B cell (primary cell): ENCODE results near the gene MAP3K21. TPM values are rescaled to one million over a fixed set of nuclear protein-coding genes. Genes with fewer than 3 reads are reported as not detected.
A peak's percentile ranks its signal among the peaks of the same experiment; 100 is the strongest.

Experiments
- ATAC-seq: fragments of 200-7000 bp; cut with Tn5 transposase; one replicate; pipeline ENCODE4 v1.10.0; 2021; ENCODE audit warnings: low read depth, mild to moderate bottlenecking, moderate number of reproducible peaks, moderate library complexity
- CTCF ChIA-PET: fragments of 350-600 bp; sonication (Branson Sonifier 250); formaldehyde crosslinking; loops from one replicate; lab custom pipeline; 2021; ENCODE audit warnings: antibody characterized with exemption, inconsistent platforms; lab: Charles Lee
- POLR2A ChIA-PET: fragments of 350-600 bp; sonication (Branson Sonifier 250); formaldehyde crosslinking; loops from one replicate; lab custom pipeline; 2021; ENCODE audit warnings: antibody characterized with exemption; lab: Charles Lee
- DNase-seq: peaks from one replicate; pipeline ENCODE4 v3.0.0; 2013
- H2AFZ ChIP-seq: 2 replicates; pipeline ENCODE4 v1.6.1; 2012; ENCODE audit warnings: mild to moderate bottlenecking, low read depth, low read length; ENCODE audit not compliant: insufficient read depth, poor library complexity, severe bottlenecking
- H3K27ac ChIP-seq, 2 donors: 1 replicate in 1 of 2; 2 replicates in 1 of 2; pipeline ENCODE4 v1.5.1; 2012 to 2013; ENCODE audit warnings: low read length in 2 of 2, mild to moderate bottlenecking in 2 of 2, moderate library complexity in 1 of 2
- H3K27me3 ChIP-seq, 4 experiments: fragments of 200-600 bp in 1 of 4; sonication (generic) in 1 of 4; replicated peaks in 1 of 4; 1 replicate in 2 of 4; 2 replicates in 2 of 4; pipeline versions ENCODE4 v1.6.1 to v1.7.0; 2013 to 2016; ENCODE audit warnings: low read length in 3 of 4, mild to moderate bottlenecking in 2 of 4, mixed read lengths in 1 of 4, moderate library complexity in 1 of 4; ENCODE audit not compliant: insufficient read depth in 4 of 4, control insufficient read depth in 3 of 4; ENCODE audit errors: control extremely low read depth in 1 of 4
- H3K36me3 ChIP-seq, 2 experiments: replicated peaks in 1 of 2; 1 replicate in 1 of 2; 2 replicates in 1 of 2; pipeline versions ENCODE4 v1.6.1 to v1.7.1; 2013; ENCODE audit warnings: low read length in 1 of 2; ENCODE audit not compliant: insufficient read depth in 2 of 2, control insufficient read depth in 1 of 2; ENCODE audit errors: control extremely low read depth in 1 of 2, extremely low read depth in 1 of 2
- H3K4me1 ChIP-seq, 2 donors: fragments of 200-600 bp in 1 of 2; sonication (generic) in 1 of 2; 1 replicate in 1 of 2; 2 replicates in 1 of 2; pipeline versions ENCODE4 v1.5.1 to v1.6.1; 2013 to 2017; ENCODE audit warnings: low read length in 2 of 2; ENCODE audit not compliant: control insufficient read depth in 2 of 2, insufficient read depth in 2 of 2
- H3K4me2 ChIP-seq: replicated peaks from 2 replicates; pipeline ENCODE3; 2012; ENCODE audit warnings: mild to moderate bottlenecking, low read depth, low read length; ENCODE audit not compliant: poor library complexity, severe bottlenecking
- H3K4me3 ChIP-seq, 5 experiments: fragments of 200-600 bp in 1 of 5; sonication (generic) in 1 of 5; 1 replicate in 3 of 5; 2 replicates in 2 of 5; pipeline versions ENCODE4 v1.5.1 to v1.7.0; 2011 to 2016; ENCODE audit warnings: low read length in 4 of 5, mild to moderate bottlenecking in 4 of 5, low read depth in 2 of 5, control low read depth in 1 of 5, moderate library complexity in 1 of 5; ENCODE audit not compliant: insufficient read depth in 1 of 5; ENCODE audit errors: control extremely low read depth in 1 of 5, extremely low read depth in 1 of 5
- H3K79me2 ChIP-seq: fragments of 200-600 bp; sonication (generic); one replicate; pipeline ENCODE4 v1.6.0; 2016; ENCODE audit warnings: low read length; ENCODE audit not compliant: control insufficient read depth, insufficient read depth
- H3K9ac ChIP-seq: fragments of 200-600 bp; sonication (generic); 2 replicates; pipeline ENCODE4 v1.6.1; 2017; ENCODE audit warnings: mild to moderate bottlenecking, low read length, moderate library complexity
- H3K9me3 ChIP-seq, 3 donors: one replicate each; pipeline versions ENCODE4 v1.6.1 to v1.7.1; 2013; ENCODE audit warnings: low read length in 2 of 3; ENCODE audit not compliant: control insufficient read depth in 2 of 3, insufficient read depth in 1 of 3; ENCODE audit errors: control extremely low read depth in 1 of 3
- H4K20me1 ChIP-seq: 2 replicates; pipeline ENCODE4 v1.6.0; 2012; ENCODE audit warnings: mild to moderate bottlenecking, low read length; ENCODE audit not compliant: insufficient read depth, control insufficient read depth, poor library complexity, severe bottlenecking
- H3K27ac Mint-ChIP-seq: one replicate; pipeline ENCODE4 v1.8.0; 2021; ENCODE audit warnings: mixed read lengths
- H3K27me3 Mint-ChIP-seq: one replicate; pipeline ENCODE4 v1.8.0; 2021; ENCODE audit warnings: mixed read lengths
- H3K4me1 Mint-ChIP-seq: one replicate; pipeline ENCODE4 v1.8.0; 2021; ENCODE audit warnings: mixed read lengths
- H3K4me3 Mint-ChIP-seq: one replicate; pipeline ENCODE4 v1.8.0; 2021; ENCODE audit warnings: mixed read lengths
- H3K9me3 Mint-ChIP-seq: one replicate; pipeline ENCODE4 v1.8.0; 2022; ENCODE audit warnings: mixed read lengths; ENCODE audit not compliant: insufficient read depth
- CTCF ChIP-seq: fragments of 200-600 bp; IDR thresholded peaks from one replicate; pipeline ENCODE4 v1.8.0; 2022; ENCODE audit warnings: antibody characterized with exemption, mild to moderate bottlenecking
- EZH2 ChIP-seq: IDR thresholded peaks from 2 replicates; pipeline ENCODE4 v1.6.1; 2012; ENCODE audit warnings: borderline replicate concordance, low read depth, mild to moderate bottlenecking, moderate library complexity, low read length; ENCODE audit not compliant: insufficient read depth, poor library complexity, severe bottlenecking
- WGBS: methylation state at CpG from one replicate; pipeline ENCODE4 v1.1.5; 2013; ENCODE audit warnings: missing lambda C conversion rate; ENCODE audit not compliant: insufficient coverage; 5-methylcytosine and 5-hydroxymethylcytosine counted together
- intact Hi-C: fragments of 100-400 bp; cut with micrococcal nuclease; formaldehyde crosslinking; loops from one replicate; pipeline ENCODE4 v1.10.0; 2022
- polyA plus RNA-seq: library from polyadenylated mRNA; depleted of rRNA; stranded (reverse); fragments of >200 nt; gene quantifications from 2 replicates; pipeline ENCODE4 v1.2.3, GENCODE V29; 2012
- total RNA-seq, 2 donors: library from RNA; stranded (reverse); fragments of 120-200 nt in 1 of 2; gene quantifications; 1 replicate in 1 of 2; 2 replicates in 1 of 2; pipeline versions ENCODE4 v1.2.3 to v1.2.4, GENCODE V29; 2013 to 2022

The MAP3K21 gene
- total and polyA plus RNA-seq, 2 donors (not counting 1 experiment from before 2014, with no cell fraction given) = 1.5 to 3.7 TPM

- Histone ChIP-seq H3K27ac (no peak overlapping the region), H3K4me1 (no peaks in the 10 kb centered on the region), H3K27me3 (no peaks in the 10 kb centered on the region), H2AFZ (no peak overlapping the region), H3K4me2 (no peak overlapping the region), H3K9ac (no peak overlapping the region), H3K36me3 (no peaks in the 10 kb centered on the region), H3K79me2 (no peaks in the 10 kb centered on the region), H3K4me3 (no peak overlapping the region), H4K20me1 (no peaks in the 10 kb centered on the region), H3K9me3 (no peaks in the 10 kb centered on the region)
- peak; percentile 82 for TF ChIP-seq CTCF
- TF ChIP-seq EZH2 = no peak
- no peak overlapping the region for H3K27ac Mint-ChIP-seq
- H3K9me3 Mint-ChIP-seq = no peaks in the 10 kb centered on the region
- H3K27me3 Mint-ChIP-seq = no peaks in the 10 kb centered on the region
- intact Hi-C loops = loop anchor here (1.0 kb wide), 1 partner anchor 61 kb away; no protein-coding TSS in a partner anchor
- CTCF ChIA-PET = interaction anchor here (0.8 to 1.9 kb wide), 12 partner anchors 9 to 63 kb away, joined by 3 to 7 read pairs (median 3); no protein-coding TSS in a partner anchor
- no peak overlapping the region for H3K4me3 Mint-ChIP-seq
- DNase-seq (peak; percentile 16), ATAC-seq (no peak)
- 83% methylated on average over 1 of the region's 5 CpGs for WGBS
- POLR2A ChIA-PET = no interaction called here
- H3K4me1 Mint-ChIP-seq = no peaks in the 10 kb centered on the region
Measured at GRCh38 chr1:233364695-233365539, 37.4 kb downstream of the MAP3K21 start.

GRCh38 chr1:233366575-233366974 is 39.1 kb downstream of the MAP3K21 start:
- no peak for TF ChIP-seq EZH2
- TF ChIP-seq CTCF = no peak
- Mint-ChIP-seq H3K4me1 (no peaks in the 10 kb centered on the region), H3K27ac (no peak overlapping the region), H3K4me3 (no peak overlapping the region), H3K27me3 (no peaks in the 10 kb centered on the region), H3K9me3 (no peaks in the 10 kb centered on the region)
- H3K4me1 ChIP-seq = no peaks in the 10 kb centered on the region
- ATAC-seq (no peak), DNase-seq (no peak)
- H3K9me3 ChIP-seq = no peaks in the 10 kb centered on the region
- H3K79me2 ChIP-seq = no peaks in the 10 kb centered on the region
- H3K4me2 ChIP-seq = no peak overlapping the region
- no CpG with 5 or more reads among the region's 3 CpGs for WGBS
- H3K4me3 ChIP-seq = no peak overlapping the region
- POLR2A ChIA-PET = no interaction called here
- H2AFZ ChIP-seq = no peak overlapping the region
- H3K27me3 ChIP-seq = no peaks in the 10 kb centered on the region
- intact Hi-C loops = no loop called here
- H3K9ac ChIP-seq = no peak overlapping the region
- H3K36me3 ChIP-seq = no peaks in the 10 kb centered on the region
- CTCF ChIA-PET = interaction anchor here (0.7 to 1.7 kb wide), 3 partner anchors 12 to 1887 kb away, joined by 3 to 4 read pairs (median 3); no protein-coding TSS in a partner anchor
- no peaks in the 10 kb centered on the region for H4K20me1 ChIP-seq
- no peak overlapping the region for H3K27ac ChIP-seq
